ENCODE measurements around the gene THAP10. TPM values are rescaled to one million over a fixed set of nuclear protein-coding genes. Genes with fewer than 3 reads are reported as not detected.
A peak's percentile ranks its signal among the peaks of the same experiment; 100 is the strongest.
"Not testable (repeated sequence)": the region's sequence is repeated elsewhere in the genome, so short reads cannot be mapped to it uniquely, and the experiment has no call there.

THAP10 gene
- total RNA-seq, 1 donor from 2014 or later = 1.7 TPM

- Mint-ChIP-seq H3K4me3 (ENCODE audit: unreplicated experiment) (no peak overlapping the region), H3K4me1 (ENCODE audit: unreplicated experiment) (peaks cover 32% of the 10 kb centered on the region), H3K27me3 (ENCODE audit: unreplicated experiment) (no peaks in the 10 kb centered on the region), H3K27ac (ENCODE audit: unreplicated experiment) (peak overlapping the region; percentile 79), H3K9me3 (ENCODE audit: unreplicated experiment) (no peaks in the 10 kb centered on the region), H3K36me3 (ENCODE audit: unreplicated experiment) (peaks cover 11% of the 10 kb centered on the region)
- no peak for DNase-seq (ENCODE audit: extremely low spot score, unreplicated experiment)
- no peak for TF ChIP-seq CTCF (IDR thresholded peaks at IDR 0.05)
These were observed 12.8 kb downstream of the THAP10 start for GRCh38 chr15:70879401-70879800.

GRCh38 chr15:70876683-70877082 is 15.6 kb downstream of the THAP10 start:
- Mint-ChIP-seq H3K27ac (ENCODE audit: unreplicated experiment) (no peak overlapping the region), H3K9me3 (ENCODE audit: unreplicated experiment) (no peaks in the 10 kb centered on the region)

GRCh38 chr15:70876011-70876410 is 16.2 kb downstream of the THAP10 start:
- H3K36me3 Mint-ChIP-seq (ENCODE audit: unreplicated experiment) = peaks cover 4% of the 10 kb centered on the region
- peaks cover 41% of the 10 kb centered on the region for H3K4me1 Mint-ChIP-seq (ENCODE audit: unreplicated experiment)

More at GRCh38 chr15:70876683-70877082, 15.6 kb downstream of the THAP10 start:
- H3K36me3 Mint-ChIP-seq (ENCODE audit: unreplicated experiment) = peaks cover 4% of the 10 kb centered on the region
- no peak overlapping the region for H3K4me3 Mint-ChIP-seq (ENCODE audit: unreplicated experiment)
- TF ChIP-seq CTCF (IDR thresholded peaks at IDR 0.05) = no peak
- no peak for DNase-seq (ENCODE audit: extremely low spot score, unreplicated experiment)
- peaks cover 41% of the 10 kb centered on the region for H3K4me1 Mint-ChIP-seq (ENCODE audit: unreplicated experiment)
- H3K27me3 Mint-ChIP-seq (ENCODE audit: unreplicated experiment) = no peaks in the 10 kb centered on the region

GRCh38 chr15:70875001-70875782 is 17.0 kb downstream of the THAP10 start:
- Mint-ChIP-seq H3K27me3 (ENCODE audit: unreplicated experiment) (no peaks in the 10 kb centered on the region), H3K36me3 (ENCODE audit: unreplicated experiment) (peaks cover 4% of the 10 kb centered on the region), H3K27ac (ENCODE audit: unreplicated experiment) (peak overlapping the region; percentile 20), H3K4me3 (ENCODE audit: unreplicated experiment) (no peak overlapping the region), H3K9me3 (ENCODE audit: unreplicated experiment) (no peaks in the 10 kb centered on the region), H3K4me1 (ENCODE audit: unreplicated experiment) (peaks cover 45% of the 10 kb centered on the region)
- DNase-seq (ENCODE audit: extremely low spot score, unreplicated experiment) = no peak
- peak; percentile 83 for TF ChIP-seq CTCF (IDR thresholded peaks at IDR 0.05)

More at GRCh38 chr15:70876011-70876410, 16.2 kb downstream of the THAP10 start:
- no peak for DNase-seq (ENCODE audit: extremely low spot score, unreplicated experiment)
- no peak for TF ChIP-seq CTCF (IDR thresholded peaks at IDR 0.05)
- Mint-ChIP-seq H3K9me3 (ENCODE audit: unreplicated experiment) (no peaks in the 10 kb centered on the region), H3K27ac (ENCODE audit: unreplicated experiment) (no peak overlapping the region), H3K4me3 (ENCODE audit: unreplicated experiment) (no peak overlapping the region), H3K27me3 (ENCODE audit: unreplicated experiment) (no peaks in the 10 kb centered on the region)

- Mint-ChIP-seq H3K27ac (ENCODE audit: unreplicated experiment) (no peak overlapping the region), H3K36me3 (ENCODE audit: unreplicated experiment) (peaks cover 4% of the 10 kb centered on the region), H3K27me3 (ENCODE audit: unreplicated experiment) (no peaks in the 10 kb centered on the region), H3K9me3 (ENCODE audit: unreplicated experiment) (no peaks in the 10 kb centered on the region), H3K4me1 (ENCODE audit: unreplicated experiment) (peaks cover 42% of the 10 kb centered on the region), H3K4me3 (ENCODE audit: unreplicated experiment) (no peak overlapping the region)
- DNase-seq (ENCODE audit: extremely low spot score, unreplicated experiment) = no peak
- no peak for TF ChIP-seq CTCF (IDR thresholded peaks at IDR 0.05)
These were observed 18.8 kb downstream of the THAP10 start for GRCh38 chr15:70873232-70874054.

GRCh38 chr15:70871490-70871889 is 20.7 kb downstream of the THAP10 start:
- peaks cover 58% of the 10 kb centered on the region for H3K4me1 Mint-ChIP-seq (ENCODE audit: unreplicated experiment)
- not testable (repeated sequence) for H3K9me3 Mint-ChIP-seq (ENCODE audit: unreplicated experiment); DNase-seq (ENCODE audit: extremely low spot score, unreplicated experiment); H3K27me3 Mint-ChIP-seq (ENCODE audit: unreplicated experiment); H3K36me3 Mint-ChIP-seq (ENCODE audit: unreplicated experiment); H3K4me3 Mint-ChIP-seq (ENCODE audit: unreplicated experiment); H3K27ac Mint-ChIP-seq (ENCODE audit: unreplicated experiment)
